ENCODE data around the gene ZNF784.

ZNF784 gene

GRCh38 chr19:55602104-55603001 is 22.0 kb downstream of the ZNF784 start:
- no peak for ATAC-seq
- no peak for TF ChIP-seq OSR1 (CRISPR knock-in tag; IDR thresholded peaks at IDR 0.05)
- no peak for TF ChIP-seq ZFP3 (CRISPR knock-in tag; IDR thresholded peaks at IDR 0.05)

GRCh38 chr19:55601084-55601483 is 23.3 kb downstream of the ZNF784 start:
- TF ChIP-seq, protein P1, sequence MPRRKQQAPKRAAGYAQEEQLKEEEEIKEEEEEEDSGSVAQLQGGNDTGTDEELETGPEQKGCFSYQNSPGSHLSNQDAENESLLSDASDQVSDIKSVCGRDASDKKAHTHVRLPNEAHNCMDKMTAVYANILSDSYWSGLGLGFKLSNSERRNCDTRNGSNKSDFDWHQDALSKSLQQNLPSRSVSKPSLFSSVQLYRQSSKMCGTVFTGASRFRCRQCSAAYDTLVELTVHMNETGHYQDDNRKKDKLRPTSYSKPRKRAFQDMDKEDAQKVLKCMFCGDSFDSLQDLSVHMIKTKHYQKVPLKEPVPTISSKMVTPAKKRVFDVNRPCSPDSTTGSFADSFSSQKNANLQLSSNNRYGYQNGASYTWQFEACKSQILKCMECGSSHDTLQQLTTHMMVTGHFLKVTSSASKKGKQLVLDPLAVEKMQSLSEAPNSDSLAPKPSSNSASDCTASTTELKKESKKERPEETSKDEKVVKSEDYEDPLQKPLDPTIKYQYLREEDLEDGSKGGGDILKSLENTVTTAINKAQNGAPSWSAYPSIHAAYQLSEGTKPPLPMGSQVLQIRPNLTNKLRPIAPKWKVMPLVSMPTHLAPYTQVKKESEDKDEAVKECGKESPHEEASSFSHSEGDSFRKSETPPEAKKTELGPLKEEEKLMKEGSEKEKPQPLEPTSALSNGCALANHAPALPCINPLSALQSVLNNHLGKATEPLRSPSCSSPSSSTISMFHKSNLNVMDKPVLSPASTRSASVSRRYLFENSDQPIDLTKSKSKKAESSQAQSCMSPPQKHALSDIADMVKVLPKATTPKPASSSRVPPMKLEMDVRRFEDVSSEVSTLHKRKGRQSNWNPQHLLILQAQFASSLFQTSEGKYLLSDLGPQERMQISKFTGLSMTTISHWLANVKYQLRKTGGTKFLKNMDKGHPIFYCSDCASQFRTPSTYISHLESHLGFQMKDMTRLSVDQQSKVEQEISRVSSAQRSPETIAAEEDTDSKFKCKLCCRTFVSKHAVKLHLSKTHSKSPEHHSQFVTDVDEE (CRISPR knock-in tag; IDR thresholded peaks at IDR 0.05): no peak
- TF ChIP-seq SNAI2 (CRISPR knock-in tag; IDR thresholded peaks at IDR 0.05) (no peak), ZNF8 (CRISPR knock-in tag; IDR thresholded peaks at IDR 0.05) (no peak), ARNTL (CRISPR knock-in tag; IDR thresholded peaks at IDR 0.05; ENCODE audit: borderline replicate concordance, low read depth) (no peak), ZC3H10 (CRISPR knock-in tag; IDR thresholded peaks at IDR 0.05) (no peak), TCF4 (CRISPR knock-in tag; IDR thresholded peaks at IDR 0.05; ENCODE audit: borderline replicate concordance) (no peak), OSR1 (CRISPR knock-in tag; IDR thresholded peaks at IDR 0.05) (no peak), BACH2 (CRISPR knock-in tag; IDR thresholded peaks at IDR 0.05; ENCODE audit: borderline replicate concordance) (no peak), PPARA (CRISPR knock-in tag; IDR thresholded peaks at IDR 0.05; ENCODE audit: borderline replicate concordance) (no peak), ESRRG (CRISPR knock-in tag; IDR thresholded peaks at IDR 0.05) (no peak), ISL1 (CRISPR knock-in tag; IDR thresholded peaks at IDR 0.05) (no peak), CREB5 (CRISPR knock-in tag; IDR thresholded peaks at IDR 0.05; ENCODE audit: low read depth) (no peak), ZNF70 (CRISPR knock-in tag; IDR thresholded peaks at IDR 0.05) (no peak), ZFP3 (CRISPR knock-in tag; IDR thresholded peaks at IDR 0.05) (no peak), GLIS3 (CRISPR knock-in tag; IDR thresholded peaks at IDR 0.05) (no peak)
- TF ChIP-seq, protein P2, sequence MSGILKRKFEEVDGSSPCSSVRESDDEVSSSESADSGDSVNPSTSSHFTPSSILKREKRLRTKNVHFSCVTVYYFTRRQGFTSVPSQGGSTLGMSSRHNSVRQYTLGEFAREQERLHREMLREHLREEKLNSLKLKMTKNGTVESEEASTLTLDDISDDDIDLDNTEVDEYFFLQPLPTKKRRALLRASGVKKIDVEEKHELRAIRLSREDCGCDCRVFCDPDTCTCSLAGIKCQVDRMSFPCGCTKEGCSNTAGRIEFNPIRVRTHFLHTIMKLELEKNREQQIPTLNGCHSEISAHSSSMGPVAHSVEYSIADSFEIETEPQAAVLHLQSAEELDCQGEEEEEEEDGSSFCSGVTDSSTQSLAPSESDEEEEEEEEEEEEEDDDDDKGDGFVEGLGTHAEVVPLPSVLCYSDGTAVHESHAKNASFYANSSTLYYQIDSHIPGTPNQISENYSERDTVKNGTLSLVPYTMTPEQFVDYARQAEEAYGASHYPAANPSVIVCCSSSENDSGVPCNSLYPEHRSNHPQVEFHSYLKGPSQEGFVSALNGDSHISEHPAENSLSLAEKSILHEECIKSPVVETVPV (CRISPR knock-in tag; IDR thresholded peaks at IDR 0.05): no peak
- TF ChIP-seq, protein P3, sequence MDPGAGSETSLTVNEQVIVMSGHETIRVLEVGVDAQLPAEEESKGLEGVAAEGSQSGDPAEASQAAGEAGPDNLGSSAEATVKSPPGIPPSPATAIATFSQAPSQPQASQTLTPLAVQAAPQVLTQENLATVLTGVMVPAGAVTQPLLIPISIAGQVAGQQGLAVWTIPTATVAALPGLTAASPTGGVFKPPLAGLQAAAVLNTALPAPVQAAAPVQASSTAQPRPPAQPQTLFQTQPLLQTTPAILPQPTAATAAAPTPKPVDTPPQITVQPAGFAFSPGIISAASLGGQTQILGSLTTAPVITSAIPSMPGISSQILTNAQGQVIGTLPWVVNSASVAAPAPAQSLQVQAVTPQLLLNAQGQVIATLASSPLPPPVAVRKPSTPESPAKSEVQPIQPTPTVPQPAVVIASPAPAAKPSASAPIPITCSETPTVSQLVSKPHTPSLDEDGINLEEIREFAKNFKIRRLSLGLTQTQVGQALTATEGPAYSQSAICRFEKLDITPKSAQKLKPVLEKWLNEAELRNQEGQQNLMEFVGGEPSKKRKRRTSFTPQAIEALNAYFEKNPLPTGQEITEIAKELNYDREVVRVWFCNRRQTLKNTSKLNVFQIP (CRISPR knock-in tag; IDR thresholded peaks at IDR 0.05; ENCODE audit: borderline replicate concordance, low read depth): no peak
- TF ChIP-seq, protein P4, sequence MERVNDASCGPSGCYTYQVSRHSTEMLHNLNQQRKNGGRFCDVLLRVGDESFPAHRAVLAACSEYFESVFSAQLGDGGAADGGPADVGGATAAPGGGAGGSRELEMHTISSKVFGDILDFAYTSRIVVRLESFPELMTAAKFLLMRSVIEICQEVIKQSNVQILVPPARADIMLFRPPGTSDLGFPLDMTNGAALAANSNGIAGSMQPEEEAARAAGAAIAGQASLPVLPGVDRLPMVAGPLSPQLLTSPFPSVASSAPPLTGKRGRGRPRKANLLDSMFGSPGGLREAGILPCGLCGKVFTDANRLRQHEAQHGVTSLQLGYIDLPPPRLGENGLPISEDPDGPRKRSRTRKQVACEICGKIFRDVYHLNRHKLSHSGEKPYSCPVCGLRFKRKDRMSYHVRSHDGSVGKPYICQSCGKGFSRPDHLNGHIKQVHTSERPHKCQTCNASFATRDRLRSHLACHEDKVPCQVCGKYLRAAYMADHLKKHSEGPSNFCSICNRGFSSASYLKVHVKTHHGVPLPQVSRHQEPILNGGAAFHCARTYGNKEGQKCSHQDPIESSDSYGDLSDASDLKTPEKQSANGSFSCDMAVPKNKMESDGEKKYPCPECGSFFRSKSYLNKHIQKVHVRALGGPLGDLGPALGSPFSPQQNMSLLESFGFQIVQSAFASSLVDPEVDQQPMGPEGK (CRISPR knock-in tag; IDR thresholded peaks at IDR 0.05; ENCODE audit: borderline replicate concordance): no peak
- ATAC-seq: no peak

GRCh38 chr19:55600662-55601028 is 23.7 kb downstream of the ZNF784 start:
- ATAC-seq: no peak
- no peak for TF ChIP-seq ZC3H10 (CRISPR knock-in tag; IDR thresholded peaks at IDR 0.05)
- TF ChIP-seq ZFP30 (CRISPR knock-in tag; IDR thresholded peaks at IDR 0.05): no peak
- TF ChIP-seq RARB (CRISPR knock-in tag; IDR thresholded peaks at IDR 0.05): no peak
- TF ChIP-seq ESRRG (CRISPR knock-in tag; IDR thresholded peaks at IDR 0.05): no peak
- TF ChIP-seq SNAI2 (CRISPR knock-in tag; IDR thresholded peaks at IDR 0.05): no peak
- TF ChIP-seq, protein P1 (CRISPR knock-in tag; IDR thresholded peaks at IDR 0.05): no peak
- TF ChIP-seq, protein P2 (CRISPR knock-in tag; IDR thresholded peaks at IDR 0.05): no peak
- TF ChIP-seq PPARA (CRISPR knock-in tag; IDR thresholded peaks at IDR 0.05; ENCODE audit: borderline replicate concordance): no peak
- TF ChIP-seq CREB5 (CRISPR knock-in tag; IDR thresholded peaks at IDR 0.05; ENCODE audit: low read depth): no peak
